Trophoblast cell (in vitro differentiated cells and primary cell): ENCODE measurements around the gene PREB.

ENCODE experiments used
- DNase-seq, 2 donors: peaks; one replicate each; pipeline ENCODE4 v3.0.0-alpha.2; 2016
- H2AFZ ChIP-seq: 2 replicates; pipeline ENCODE4 v1.6.1; 2013; ENCODE audit warnings: low read length, moderate library complexity, mild to moderate bottlenecking; ENCODE audit not compliant: insufficient read depth, poor library complexity
- H2AK5ac ChIP-seq: 2 replicates; pipeline ENCODE4 v1.6.1; 2013; ENCODE audit warnings: mild to moderate bottlenecking, low read length
- H2BK120ac ChIP-seq: 2 replicates; pipeline ENCODE4 v1.6.1; 2013; ENCODE audit warnings: low read length, mild to moderate bottlenecking, moderate library complexity; ENCODE audit not compliant: insufficient read depth, poor library complexity
- H2BK12ac ChIP-seq: 2 replicates; pipeline ENCODE4 v1.6.1; 2013; ENCODE audit warnings: mild to moderate bottlenecking, low read length, moderate library complexity
- H2BK5ac ChIP-seq: 2 replicates; pipeline ENCODE4 v1.6.1; 2013; ENCODE audit warnings: low read length, low read depth, moderate library complexity, mild to moderate bottlenecking; ENCODE audit not compliant: poor library complexity
- H3K14ac ChIP-seq: 2 replicates; pipeline ENCODE4 v1.6.1; 2013; ENCODE audit warnings: mild to moderate bottlenecking, low read length
- H3K18ac ChIP-seq: 2 replicates; pipeline ENCODE4 v1.6.1; 2013; ENCODE audit warnings: mild to moderate bottlenecking, low read length
- H3K23ac ChIP-seq: 2 replicates; pipeline ENCODE4 v1.6.1; 2013; ENCODE audit warnings: low read length
- H3K27ac ChIP-seq: 2 replicates; pipeline ENCODE4 v1.5.1; 2013; ENCODE audit warnings: low read depth, mild to moderate bottlenecking, inconsistent platforms, low read length, moderate library complexity
- H3K27me3 ChIP-seq: 2 replicates; pipeline ENCODE4 v1.6.1; 2013; ENCODE audit warnings: inconsistent platforms, mild to moderate bottlenecking, low read length, moderate library complexity; ENCODE audit not compliant: insufficient read depth
- H3K36me3 ChIP-seq, 2 experiments: 1 replicate in 1 of 2; 2 replicates in 1 of 2; pipeline ENCODE4 v1.6.1; 2013; ENCODE audit warnings: low read length in 2 of 2, mild to moderate bottlenecking in 2 of 2, moderate library complexity in 1 of 2; ENCODE audit not compliant: insufficient read depth in 2 of 2, control insufficient read depth in 1 of 2
- H3K4ac ChIP-seq: 2 replicates; pipeline ENCODE4 v1.6.1; 2013; ENCODE audit warnings: low read depth, mild to moderate bottlenecking, low read length, moderate library complexity
- H3K4me1 ChIP-seq, 2 experiments: 1 replicate in 1 of 2; 2 replicates in 1 of 2; pipeline ENCODE4 v1.6.1; 2013; ENCODE audit warnings: low read length in 2 of 2, mild to moderate bottlenecking in 2 of 2, moderate library complexity in 1 of 2; ENCODE audit not compliant: insufficient read depth in 2 of 2, control insufficient read depth in 1 of 2
- H3K4me2 ChIP-seq: 2 replicates; pipeline ENCODE4 v1.6.1; 2013; ENCODE audit warnings: inconsistent platforms, mild to moderate bottlenecking, low read length, moderate library complexity
- H3K4me3 ChIP-seq: 2 replicates; pipeline ENCODE4 v1.5.1; 2013; ENCODE audit warnings: mild to moderate bottlenecking, low read depth, low read length, inconsistent platforms
- H3K79me1 ChIP-seq: one replicate; pipeline ENCODE4 v1.6.1; 2013; ENCODE audit warnings: low read length
- H3K79me2 ChIP-seq: 2 replicates; pipeline ENCODE4 v1.6.1; 2013; ENCODE audit warnings: low read length, mild to moderate bottlenecking; ENCODE audit not compliant: control insufficient read depth, insufficient read depth, poor library complexity
- H3K9ac ChIP-seq: 2 replicates; pipeline ENCODE4 v1.6.1; 2013; ENCODE audit warnings: mild to moderate bottlenecking, low read length
- H3K9me3 ChIP-seq: 2 replicates; pipeline ENCODE4 v1.6.1; 2013; ENCODE audit warnings: low read depth, mild to moderate bottlenecking, control low read depth, inconsistent platforms, low read length; ENCODE audit not compliant: insufficient read depth
- H4K12ac ChIP-seq: 2 replicates; pipeline ENCODE4 v1.6.1; 2013; ENCODE audit warnings: low read depth, mild to moderate bottlenecking, low read length, moderate library complexity
- H4K8ac ChIP-seq: 2 replicates; pipeline ENCODE4 v1.6.1; 2013; ENCODE audit warnings: low read depth, mild to moderate bottlenecking, low read length, moderate library complexity
- H4K91ac ChIP-seq: one replicate; pipeline ENCODE4 v1.6.1; 2013; ENCODE audit warnings: low read depth, mild to moderate bottlenecking, low read length, moderate library complexity
- WGBS: extraction: QIAGEN DNeasy Blood & Tissue Kit; methylation state at CpG from one replicate; pipeline ENCODE4 v1.1.7; 2013; ENCODE audit warnings: missing lambda C conversion rate; ENCODE audit not compliant: insufficient read length, insufficient coverage; ENCODE audit errors: extremely low coverage; 5-methylcytosine and 5-hydroxymethylcytosine counted together

PREB gene

GRCh38 chr2:27155069-27155520 is 20.7 kb upstream of the PREB start:
- WGBS, result no CpG with 5 or more reads among the region's 9 CpGs
- H3K36me3 ChIP-seq, result no peaks in the 10 kb centered on the region
- no peak overlapping the region for H3K4me2 ChIP-seq
- H4K91ac ChIP-seq, result no peak overlapping the region
- no peaks in the 10 kb centered on the region for H3K27me3 ChIP-seq
- H2BK12ac ChIP-seq, result no peak overlapping the region
- H3K18ac ChIP-seq, result no peak overlapping the region
- no peak overlapping the region for H3K4ac ChIP-seq
- H3K4me1 ChIP-seq, result peaks cover 0 to 4% of the 10 kb centered on the region in 2 experiments
- H2BK120ac ChIP-seq, result no peak overlapping the region
- no peaks in the 10 kb centered on the region for H3K9me3 ChIP-seq
- no peak overlapping the region for H4K12ac ChIP-seq
- H3K79me1 ChIP-seq, result no peaks in the 10 kb centered on the region
- no peak for DNase-seq
- no peak overlapping the region for H3K9ac ChIP-seq
- no peak overlapping the region for H3K14ac ChIP-seq
- H3K27ac ChIP-seq, result no peak overlapping the region
- H3K4me3 ChIP-seq, result no peak overlapping the region
- H2BK5ac ChIP-seq, result no peak overlapping the region
- no peak overlapping the region for H2AFZ ChIP-seq
- H4K8ac ChIP-seq, result no peak overlapping the region
- H2AK5ac ChIP-seq, result no peak overlapping the region
- no peaks in the 10 kb centered on the region for H3K79me2 ChIP-seq
- no peak overlapping the region for H3K23ac ChIP-seq

- Histone ChIP-seq H3K79me2 (no peaks in the 10 kb centered on the region), H3K23ac (no peak overlapping the region)
- WGBS, result no CpG with 5 or more reads among the region's 6 CpGs
Measured at GRCh38 chr2:27154488-27154887, 20.1 kb upstream of the PREB start.

GRCh38 chr2:27152796-27153464 is 18.5 kb upstream of the PREB start:
- Histone ChIP-seq H3K4ac (no peak overlapping the region), H4K12ac (no peak overlapping the region), H2BK120ac (no peak overlapping the region), H2BK12ac (no peak overlapping the region), H2AK5ac (no peak overlapping the region), H3K18ac (no peak overlapping the region), H3K4me1 (peaks cover 0 to 4% of the 10 kb centered on the region in 2 experiments), H3K36me3 (no peaks in the 10 kb centered on the region), H3K23ac (no peak overlapping the region), H3K9ac (no peak overlapping the region), H3K4me2 (no peak overlapping the region), H3K27me3 (no peaks in the 10 kb centered on the region), H2AFZ (no peak overlapping the region), H3K14ac (no peak overlapping the region), H4K8ac (no peak overlapping the region), H3K4me3 (no peak overlapping the region), H3K9me3 (no peaks in the 10 kb centered on the region), H3K79me2 (no peaks in the 10 kb centered on the region), H3K27ac (no peak overlapping the region), H4K91ac (no peak overlapping the region), H3K79me1 (no peaks in the 10 kb centered on the region), H2BK5ac (no peak overlapping the region)
- peak in 1 of 2 donors; percentile 15 for DNase-seq
- no CpG with 5 or more reads among the region's 2 CpGs for whole genome bisulfite sequencing

More at GRCh38 chr2:27154488-27154887, 20.1 kb upstream of the PREB start:
- Histone ChIP-seq H3K79me1 (no peaks in the 10 kb centered on the region), H4K12ac (no peak overlapping the region), H4K8ac (no peak overlapping the region), H2AFZ (no peak overlapping the region), H3K14ac (no peak overlapping the region), H3K4me3 (no peak overlapping the region), H3K9me3 (no peaks in the 10 kb centered on the region), H2BK5ac (no peak overlapping the region), H3K4me2 (no peak overlapping the region), H3K27me3 (no peaks in the 10 kb centered on the region), H4K91ac (no peak overlapping the region), H3K4ac (no peak overlapping the region), H3K9ac (no peak overlapping the region), H3K18ac (no peak overlapping the region), H3K36me3 (no peaks in the 10 kb centered on the region), H3K27ac (no peak overlapping the region), H3K4me1 (peaks cover 0 to 4% of the 10 kb centered on the region in 2 experiments), H2BK12ac (no peak overlapping the region), H2BK120ac (no peak overlapping the region), H2AK5ac (no peak overlapping the region)
- DNase-seq, result no peak

- H2AFZ ChIP-seq, result no peak overlapping the region
- H3K79me1 ChIP-seq, result no peaks in the 10 kb centered on the region
- H4K12ac ChIP-seq, result no peak overlapping the region
- no peak overlapping the region for H2AK5ac ChIP-seq
- no peak overlapping the region for H4K91ac ChIP-seq
- H3K9ac ChIP-seq, result no peak overlapping the region
- H3K27ac ChIP-seq, result no peak overlapping the region
- H3K27me3 ChIP-seq, result no peaks in the 10 kb centered on the region
- H3K36me3 ChIP-seq, result no peaks in the 10 kb centered on the region
- no peak overlapping the region for H3K23ac ChIP-seq
- no peak overlapping the region for H4K8ac ChIP-seq
- H3K18ac ChIP-seq, result no peak overlapping the region
- H3K4me1 ChIP-seq, result peaks cover 0 to 4% of the 10 kb centered on the region in 2 experiments
- no peak overlapping the region for H3K4ac ChIP-seq
- H3K14ac ChIP-seq, result no peak overlapping the region
- no peak for DNase-seq
- H2BK5ac ChIP-seq, result no peak overlapping the region
- no peak overlapping the region for H3K4me2 ChIP-seq
- no peaks in the 10 kb centered on the region for H3K9me3 ChIP-seq
- no peak overlapping the region for H2BK120ac ChIP-seq
- WGBS, result no CpG with 5 or more reads among the region's 8 CpGs
- H2BK12ac ChIP-seq, result no peak overlapping the region
- no peaks in the 10 kb centered on the region for H3K79me2 ChIP-seq
- H3K4me3 ChIP-seq, result no peak overlapping the region
Measured at GRCh38 chr2:27152102-27152795, 17.8 kb upstream of the PREB start.
